ENCODE measurements around the gene BSN. TPM values are rescaled to one million over a fixed set of nuclear protein-coding genes. Genes with fewer than 3 reads are reported as not detected.
A peak's percentile ranks its signal among the peaks of the same experiment; 100 is the strongest.

BSN gene
- total RNA-seq, 1 donor from 2014 or later = 0.77 TPM

GRCh38 chr3:49554633-49555265 lies 472 bp downstream of the BSN start:
- no peak overlapping the region for H3K27ac Mint-ChIP-seq (ENCODE audit: unreplicated experiment)
- H3K4me1 Mint-ChIP-seq (ENCODE audit: low read depth) = peaks cover 17% of the 10 kb centered on the region
- H3K36me3 Mint-ChIP-seq (ENCODE audit: low read depth) = no peaks in the 10 kb centered on the region
- no peak for DNase-seq (ENCODE audit: low spot score)
- peak overlapping the region; percentile 53 for H3K4me3 Mint-ChIP-seq (ENCODE audit: unreplicated experiment)
- H3K9me3 Mint-ChIP-seq (ENCODE audit: low read depth) = peaks cover 7% of the 10 kb centered on the region
- TF ChIP-seq CTCF (IDR thresholded peaks at IDR 0.05) = no peak
- H3K27me3 Mint-ChIP-seq (ENCODE audit: low read depth) = peaks cover 10% of the 10 kb centered on the region

- no peak overlapping the region for H3K27ac Mint-ChIP-seq (ENCODE audit: unreplicated experiment)
- H3K4me3 Mint-ChIP-seq (ENCODE audit: unreplicated experiment) = no peak overlapping the region
- H3K36me3 Mint-ChIP-seq (ENCODE audit: low read depth) = no peaks in the 10 kb centered on the region
- H3K9me3 Mint-ChIP-seq (ENCODE audit: low read depth) = peaks cover 7% of the 10 kb centered on the region
- peaks cover 17% of the 10 kb centered on the region for H3K4me1 Mint-ChIP-seq (ENCODE audit: low read depth)
- H3K27me3 Mint-ChIP-seq (ENCODE audit: low read depth) = peaks cover 10% of the 10 kb centered on the region
- TF ChIP-seq CTCF (IDR thresholded peaks at IDR 0.05) = no peak
- no peak for DNase-seq (ENCODE audit: low spot score)
These were observed 2.4 kb downstream of the BSN start for GRCh38 chr3:49556500-49557275.

- DNase-seq (ENCODE audit: low spot score) = no peak
- Mint-ChIP-seq H3K4me1 (ENCODE audit: low read depth) (no peaks in the 10 kb centered on the region), H3K4me3 (ENCODE audit: unreplicated experiment) (no peak overlapping the region), H3K27me3 (ENCODE audit: low read depth) (peaks cover 25% of the 10 kb centered on the region), H3K9me3 (ENCODE audit: low read depth) (peaks cover 7% of the 10 kb centered on the region), H3K36me3 (ENCODE audit: low read depth) (no peaks in the 10 kb centered on the region), H3K27ac (ENCODE audit: unreplicated experiment) (no peak overlapping the region)
- no peak for TF ChIP-seq CTCF (IDR thresholded peaks at IDR 0.05)
These were observed 8.8 kb downstream of the BSN start for GRCh38 chr3:49563040-49563578.

- no peak overlapping the region for H3K4me3 Mint-ChIP-seq (ENCODE audit: unreplicated experiment)
- H3K27ac Mint-ChIP-seq (ENCODE audit: unreplicated experiment) = no peak overlapping the region
- H3K4me1 Mint-ChIP-seq (ENCODE audit: low read depth) = no peaks in the 10 kb centered on the region
- no peaks in the 10 kb centered on the region for H3K36me3 Mint-ChIP-seq (ENCODE audit: low read depth)
- peaks cover 26% of the 10 kb centered on the region for H3K27me3 Mint-ChIP-seq (ENCODE audit: low read depth)
- TF ChIP-seq CTCF (IDR thresholded peaks at IDR 0.05) = no peak
- peaks cover 7% of the 10 kb centered on the region for H3K9me3 Mint-ChIP-seq (ENCODE audit: low read depth)
- DNase-seq (ENCODE audit: low spot score) = no peak
These were observed 9.5 kb downstream of the BSN start for GRCh38 chr3:49563766-49564165.

- peak; percentile 66 for TF ChIP-seq CTCF (IDR thresholded peaks at IDR 0.05)
- Mint-ChIP-seq H3K9me3 (ENCODE audit: low read depth) (no peaks in the 10 kb centered on the region), H3K4me1 (ENCODE audit: low read depth) (no peaks in the 10 kb centered on the region), H3K27ac (ENCODE audit: unreplicated experiment) (no peak overlapping the region), H3K4me3 (ENCODE audit: unreplicated experiment) (no peak overlapping the region), H3K27me3 (ENCODE audit: low read depth) (peaks cover 27% of the 10 kb centered on the region), H3K36me3 (ENCODE audit: low read depth) (no peaks in the 10 kb centered on the region)
- DNase-seq (ENCODE audit: low spot score) = no peak
These were observed 12.0 kb downstream of the BSN start for GRCh38 chr3:49566312-49566711.

Measured in chondrocyte (in vitro differentiated cells).